Calu3 (cell line): ENCODE measurements around the gene ALDH4A1. TPM values are rescaled to one million over a fixed set of nuclear protein-coding genes. Genes with fewer than 3 reads are reported as not detected.

Experiments
- BruUV-seq: library from RNA; stranded (reverse); fragments of 400-500 nt; replicated peaks from 2 replicates; lab custom pipeline; 2021; lab: Mats Ljungman, UMichigan
- CTCF ChIA-PET: fragments of 300-600 bp; sonication (Branson Sonifier 250); formaldehyde crosslinking; loops from one replicate; lab custom pipeline; 2022; ENCODE audit warnings: antibody characterized with exemption; lab: Charles Lee
- DNase-seq: peaks from one replicate; pipeline ENCODE4 v3.0.0; 2022
- H3K27ac Mint-ChIP-seq: one replicate; pipeline ENCODE4 v1.8.0; 2022; ENCODE audit warnings: mixed read lengths; ENCODE audit not compliant: unreplicated experiment
- H3K27me3 Mint-ChIP-seq: one replicate; pipeline ENCODE4 v1.8.0; 2022; ENCODE audit warnings: mixed read lengths; ENCODE audit not compliant: unreplicated experiment
- H3K36me3 Mint-ChIP-seq: one replicate; pipeline ENCODE4 v1.8.0; 2022; ENCODE audit warnings: mild to moderate bottlenecking, moderate library complexity, mixed read lengths; ENCODE audit not compliant: insufficient read depth, unreplicated experiment
- H3K4me1 Mint-ChIP-seq: one replicate; pipeline ENCODE4 v1.8.0; 2022; ENCODE audit warnings: mild to moderate bottlenecking, low read depth, mixed read lengths; ENCODE audit not compliant: unreplicated experiment
- H3K4me3 Mint-ChIP-seq: one replicate; pipeline ENCODE4 v1.8.0; 2022; ENCODE audit warnings: mild to moderate bottlenecking, low read depth, moderate library complexity, mixed read lengths; ENCODE audit not compliant: unreplicated experiment
- H3K9me3 Mint-ChIP-seq: one replicate; pipeline ENCODE4 v1.8.0; 2022; ENCODE audit warnings: low read depth, mixed read lengths; ENCODE audit not compliant: unreplicated experiment
- intact Hi-C: fragments of 100-400 bp; cut with micrococcal nuclease; formaldehyde crosslinking; loops from one replicate; pipeline ENCODE4 v1.10.0; 2022; ENCODE audit not compliant: unreplicated experiment
- total RNA-seq: library from RNA; stranded (reverse); gene quantifications from 2 replicates; pipeline ENCODE4 v1.2.3, GENCODE V29; 2022
- TF ChIP-seq, protein P1 (sequence below): fragments of 200-600 bp; IDR thresholded peaks from one replicate; pipeline ENCODE4 v1.8.0; 2022; ENCODE audit warnings: antibody characterized with exemption; ENCODE audit not compliant: unreplicated experiment

Gene ALDH4A1
- total RNA-seq, 1 experiment from 2014 or later, result 10.7 TPM

DNA sequence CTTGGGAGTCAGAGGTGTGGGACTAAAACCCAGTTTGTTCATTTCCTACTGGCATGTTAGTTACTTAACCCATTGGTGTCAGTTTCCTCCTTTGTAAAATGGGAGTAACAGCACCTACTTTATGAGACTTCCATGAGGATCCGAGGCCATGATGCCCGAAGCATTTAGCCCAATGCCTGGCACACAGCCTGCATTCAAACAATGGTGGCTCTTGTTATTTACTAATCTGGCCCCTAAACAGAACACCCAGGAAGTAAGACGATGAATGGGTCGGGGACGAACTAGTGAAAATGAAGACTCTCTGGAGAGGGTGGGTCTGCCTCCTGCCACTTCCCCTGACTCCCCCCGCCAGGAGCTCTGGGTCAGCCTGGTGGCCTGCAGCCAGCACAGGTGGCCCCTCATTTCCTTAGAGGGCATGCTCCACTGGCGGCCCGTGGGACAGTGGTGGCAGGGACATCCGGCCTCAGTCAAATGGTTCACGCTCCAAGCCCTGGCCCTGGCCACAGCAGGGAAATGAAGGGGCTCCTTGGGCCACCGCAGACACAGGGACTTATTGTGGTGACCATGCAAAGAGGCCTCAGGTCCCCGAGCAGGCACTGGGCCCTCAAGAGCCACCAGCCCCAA is 33.4 kb downstream of the ALDH4A1 start:
- BruUV-seq, result no TSS peak
- TF ChIP-seq, protein P1, sequence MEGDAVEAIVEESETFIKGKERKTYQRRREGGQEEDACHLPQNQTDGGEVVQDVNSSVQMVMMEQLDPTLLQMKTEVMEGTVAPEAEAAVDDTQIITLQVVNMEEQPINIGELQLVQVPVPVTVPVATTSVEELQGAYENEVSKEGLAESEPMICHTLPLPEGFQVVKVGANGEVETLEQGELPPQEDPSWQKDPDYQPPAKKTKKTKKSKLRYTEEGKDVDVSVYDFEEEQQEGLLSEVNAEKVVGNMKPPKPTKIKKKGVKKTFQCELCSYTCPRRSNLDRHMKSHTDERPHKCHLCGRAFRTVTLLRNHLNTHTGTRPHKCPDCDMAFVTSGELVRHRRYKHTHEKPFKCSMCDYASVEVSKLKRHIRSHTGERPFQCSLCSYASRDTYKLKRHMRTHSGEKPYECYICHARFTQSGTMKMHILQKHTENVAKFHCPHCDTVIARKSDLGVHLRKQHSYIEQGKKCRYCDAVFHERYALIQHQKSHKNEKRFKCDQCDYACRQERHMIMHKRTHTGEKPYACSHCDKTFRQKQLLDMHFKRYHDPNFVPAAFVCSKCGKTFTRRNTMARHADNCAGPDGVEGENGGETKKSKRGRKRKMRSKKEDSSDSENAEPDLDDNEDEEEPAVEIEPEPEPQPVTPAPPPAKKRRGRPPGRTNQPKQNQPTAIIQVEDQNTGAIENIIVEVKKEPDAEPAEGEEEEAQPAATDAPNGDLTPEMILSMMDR, result no peak
- Mint-ChIP-seq H3K4me1 (no peaks in the 10 kb centered on the region), H3K9me3 (no peaks in the 10 kb centered on the region), H3K36me3 (no peaks in the 10 kb centered on the region), H3K4me3 (no peak overlapping the region), H3K27me3 (peaks cover 43% of the 10 kb centered on the region), H3K27ac (no peak overlapping the region)
- intact Hi-C loops, result no loop called here
- CTCF ChIA-PET, result no interaction called here
- DNase-seq, result no peak

DNA sequence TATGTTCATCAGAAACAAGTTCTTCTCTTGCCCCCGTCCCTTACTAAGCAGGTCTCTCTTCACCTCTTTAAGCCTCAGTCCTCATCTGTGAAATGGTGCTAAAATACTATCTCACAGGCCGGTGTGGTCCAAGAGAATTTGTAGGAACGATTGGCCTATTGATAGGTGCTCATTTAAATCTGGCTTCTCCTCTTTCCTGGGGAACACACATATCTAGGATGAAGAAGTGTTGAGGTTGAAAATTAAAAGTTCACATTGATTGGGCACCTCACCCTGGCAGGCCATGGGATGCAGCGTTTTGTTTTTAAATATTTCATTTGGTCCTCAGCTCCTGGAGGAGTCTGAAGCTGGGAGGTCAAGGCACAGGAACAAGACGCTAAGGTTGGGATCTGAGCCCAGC is 34.0 kb downstream of the ALDH4A1 start:
- CTCF ChIA-PET, result no interaction called here
- peaks cover 48% of the 10 kb centered on the region for H3K27me3 Mint-ChIP-seq
- no peak overlapping the region for H3K27ac Mint-ChIP-seq
- TF ChIP-seq, protein P1, result no peak
- H3K9me3 Mint-ChIP-seq, result no peaks in the 10 kb centered on the region
- no peaks in the 10 kb centered on the region for H3K36me3 Mint-ChIP-seq
- intact Hi-C loops, result no loop called here
- BruUV-seq, result no TSS peak
- H3K4me3 Mint-ChIP-seq, result no peak overlapping the region
- DNase-seq, result no peak
- H3K4me1 Mint-ChIP-seq, result no peaks in the 10 kb centered on the region

DNA sequence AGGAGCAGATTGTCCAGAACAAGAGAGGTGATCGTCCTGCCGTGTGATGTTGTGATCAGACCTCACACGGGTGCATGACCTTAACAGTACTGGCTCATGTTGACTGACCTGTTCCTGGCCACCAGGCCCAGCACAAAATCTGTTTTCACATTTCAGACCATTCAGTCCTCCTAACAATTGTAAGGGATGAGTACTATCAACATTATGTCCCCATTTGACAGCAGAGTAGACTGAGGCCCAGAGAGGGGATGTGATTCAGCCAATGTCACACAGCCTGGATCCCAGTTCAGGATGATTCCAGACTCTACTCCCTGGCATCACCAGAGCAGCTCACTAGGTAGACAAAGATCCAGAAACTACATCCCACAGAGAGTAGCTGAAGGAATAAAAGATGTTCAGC is 35.5 kb downstream of the ALDH4A1 start:
- no peak overlapping the region for H3K4me3 Mint-ChIP-seq
- CTCF ChIA-PET, result no interaction called here
- intact Hi-C loops, result no loop called here

DNA sequence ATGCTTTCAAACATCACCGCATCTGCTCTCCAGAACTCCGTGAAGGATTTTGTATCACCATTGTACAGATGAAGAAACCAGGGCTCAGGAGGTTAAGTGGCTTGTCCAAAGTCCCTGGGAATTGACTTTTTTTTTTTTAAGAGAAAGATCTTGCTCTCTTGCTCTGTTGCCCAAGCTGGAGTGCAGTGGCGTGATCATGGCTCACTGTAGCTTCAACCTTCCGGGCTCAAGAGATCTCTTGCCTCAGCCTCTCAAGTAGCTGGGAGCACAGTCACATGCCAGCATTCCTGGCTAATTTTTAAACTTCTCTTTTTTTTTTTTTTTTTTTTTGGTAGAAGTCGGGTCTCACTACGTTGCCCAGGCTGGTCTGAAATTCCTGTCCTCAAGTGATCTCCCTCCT is 36.0 kb downstream of the ALDH4A1 start:
- intact Hi-C loops, result no loop called here
- Mint-ChIP-seq H3K27ac (no peak overlapping the region), H3K27me3 (peaks cover 68% of the 10 kb centered on the region), H3K4me1 (no peaks in the 10 kb centered on the region), H3K4me3 (no peak overlapping the region), H3K36me3 (no peaks in the 10 kb centered on the region), H3K9me3 (no peaks in the 10 kb centered on the region)
- BruUV-seq, result no TSS peak
- DNase-seq, result no peak
- TF ChIP-seq, protein P1, result no peak
- CTCF ChIA-PET, result no interaction called here

More for the DNA sequence above, 35.5 kb downstream of the ALDH4A1 start:
- TF ChIP-seq, protein P1, result no peak
- no peaks in the 10 kb centered on the region for H3K4me1 Mint-ChIP-seq
- no peaks in the 10 kb centered on the region for H3K36me3 Mint-ChIP-seq
- H3K27me3 Mint-ChIP-seq, result peaks cover 63% of the 10 kb centered on the region
- no peaks in the 10 kb centered on the region for H3K9me3 Mint-ChIP-seq
- BruUV-seq, result no TSS peak
- DNase-seq, result no peak
- no peak overlapping the region for H3K27ac Mint-ChIP-seq
